DND-41 (cell line): ENCODE measurements around the gene FN3K.

ENCODE experiments used
- EZH2 ChIP-seq: IDR thresholded peaks from 3 replicates; pipeline ENCODE4 v1.6.1; 2012; ENCODE audit warnings: borderline replicate concordance, low read depth, mild to moderate bottlenecking, moderate library complexity, low read length, inconsistent platforms; ENCODE audit not compliant: severe bottlenecking
- TF ChIP-seq, protein P1 (sequence below): IDR thresholded peaks from 2 replicates; pipeline ENCODE4 v1.5.1; 2012; ENCODE audit warnings: borderline replicate concordance, low read length, moderate library complexity, mild to moderate bottlenecking; ENCODE audit not compliant: poor library complexity, severe bottlenecking; ENCODE audit errors: extremely low read depth

GRCh38 chr17:82789051-82789592, 53.7 kb downstream of the FN3K start:
- TF ChIP-seq EZH2 = no peak
- TF ChIP-seq, protein P1, sequence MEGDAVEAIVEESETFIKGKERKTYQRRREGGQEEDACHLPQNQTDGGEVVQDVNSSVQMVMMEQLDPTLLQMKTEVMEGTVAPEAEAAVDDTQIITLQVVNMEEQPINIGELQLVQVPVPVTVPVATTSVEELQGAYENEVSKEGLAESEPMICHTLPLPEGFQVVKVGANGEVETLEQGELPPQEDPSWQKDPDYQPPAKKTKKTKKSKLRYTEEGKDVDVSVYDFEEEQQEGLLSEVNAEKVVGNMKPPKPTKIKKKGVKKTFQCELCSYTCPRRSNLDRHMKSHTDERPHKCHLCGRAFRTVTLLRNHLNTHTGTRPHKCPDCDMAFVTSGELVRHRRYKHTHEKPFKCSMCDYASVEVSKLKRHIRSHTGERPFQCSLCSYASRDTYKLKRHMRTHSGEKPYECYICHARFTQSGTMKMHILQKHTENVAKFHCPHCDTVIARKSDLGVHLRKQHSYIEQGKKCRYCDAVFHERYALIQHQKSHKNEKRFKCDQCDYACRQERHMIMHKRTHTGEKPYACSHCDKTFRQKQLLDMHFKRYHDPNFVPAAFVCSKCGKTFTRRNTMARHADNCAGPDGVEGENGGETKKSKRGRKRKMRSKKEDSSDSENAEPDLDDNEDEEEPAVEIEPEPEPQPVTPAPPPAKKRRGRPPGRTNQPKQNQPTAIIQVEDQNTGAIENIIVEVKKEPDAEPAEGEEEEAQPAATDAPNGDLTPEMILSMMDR = no peak
